ENCODE data around the gene ITGB1BP1.
"Not testable (repeated sequence)": the region's sequence is repeated elsewhere in the genome, so short reads cannot be mapped to it uniquely, and the experiment has no call there.

Gene ITGB1BP1

DNA sequence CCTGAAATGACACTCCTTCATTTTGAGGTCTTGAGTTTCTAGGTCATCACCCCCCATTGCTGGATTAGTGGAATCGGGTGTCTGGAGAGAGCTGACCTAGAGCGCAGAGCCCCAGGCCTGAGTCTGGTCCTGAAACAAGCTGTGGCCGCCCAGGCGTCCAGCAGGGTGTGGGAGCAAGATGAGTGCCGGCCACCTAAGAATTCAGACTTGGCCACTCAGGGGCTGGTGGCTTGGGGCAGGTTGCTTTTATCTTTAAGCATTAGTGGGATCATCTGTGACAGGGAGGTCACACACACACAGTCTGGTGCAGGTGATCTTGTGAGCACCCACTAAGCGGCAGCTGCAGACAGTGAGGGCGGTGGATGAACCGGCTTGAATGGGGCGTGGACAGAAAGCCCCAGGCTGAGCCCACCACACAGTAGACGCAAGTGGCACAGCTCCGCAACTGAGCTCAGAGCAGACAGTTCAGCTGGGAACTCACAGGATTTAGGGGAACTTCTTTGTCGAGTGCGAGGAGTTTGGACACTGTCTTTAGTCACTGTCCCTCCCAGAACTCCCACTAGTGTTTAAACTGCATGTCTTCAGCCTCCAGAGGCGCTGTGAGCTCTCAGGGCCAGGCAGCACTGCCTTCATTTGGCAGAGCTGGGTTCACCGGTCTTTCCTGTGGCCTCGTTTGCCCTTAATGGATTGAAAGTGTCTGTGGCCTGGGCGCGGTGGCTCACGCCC is 21.5 kb downstream of the ITGB1BP1 start:
- H3K4me1 ChIP-seq (ENCODE audit: control insufficient read depth in 1 of 2, insufficient read depth in 2 of 2, low read length in 2 of 2), result no peaks in the 10 kb centered on the region
- no peak overlapping the region for H3K9ac ChIP-seq (ENCODE audit: low read depth in 1 of 2, low read length in 2 of 2)
- H3K9me3 ChIP-seq (ENCODE audit: control insufficient read depth in 1 of 2, low read length in 2 of 2), result no peaks in the 10 kb centered on the region
- no peak overlapping the region for H3K27ac ChIP-seq (ENCODE audit: low read depth, low read length)
- H3K27me3 ChIP-seq (ENCODE audit: control insufficient read depth in 1 of 2, insufficient read depth in 2 of 2, low read length in 2 of 2), result no peaks in the 10 kb centered on the region
- H3K4me3 ChIP-seq (ENCODE audit: low read depth in 1 of 2, low read length in 2 of 2), result no peak overlapping the region
- peaks cover 0 to 39% of the 10 kb centered on the region in 2 donors for H3K36me3 ChIP-seq (ENCODE audit: control insufficient read depth in 1 of 2, insufficient read depth in 2 of 2, low read length in 2 of 2)

DNA sequence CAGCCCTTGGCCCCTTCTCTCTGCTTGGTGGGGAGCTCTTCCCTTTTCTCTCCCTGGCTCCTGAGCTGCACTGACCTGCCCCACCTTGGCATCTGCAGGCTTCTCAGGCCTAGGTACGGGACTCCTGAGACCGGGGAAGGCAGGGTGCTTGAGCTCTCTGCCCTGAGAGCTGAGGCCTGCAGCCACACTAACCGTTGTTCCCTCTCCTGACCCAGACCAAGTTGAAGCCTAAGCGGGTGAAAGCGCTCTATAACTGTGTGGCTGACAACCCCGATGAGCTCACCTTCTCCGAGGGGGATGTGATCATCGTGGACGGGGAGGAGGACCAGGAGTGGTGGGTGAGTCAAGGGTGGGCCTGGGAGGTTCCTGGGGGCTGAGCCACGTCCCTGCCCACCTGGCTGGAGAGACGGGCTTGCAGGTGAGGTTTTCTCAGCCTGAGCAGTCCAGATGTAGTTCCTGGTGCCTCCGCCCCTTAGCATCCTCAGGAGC is 22.2 kb downstream of the ITGB1BP1 start:
- no peaks in the 10 kb centered on the region for H3K4me1 ChIP-seq (ENCODE audit: control insufficient read depth in 1 of 2, insufficient read depth in 2 of 2, low read length in 2 of 2)
- H3K27me3 ChIP-seq (ENCODE audit: control insufficient read depth in 1 of 2, insufficient read depth in 2 of 2, low read length in 2 of 2), result no peaks in the 10 kb centered on the region
- H3K4me3 ChIP-seq (ENCODE audit: low read depth in 1 of 2, low read length in 2 of 2), result no peak overlapping the region
- peaks cover 0 to 39% of the 10 kb centered on the region in 2 donors for H3K36me3 ChIP-seq (ENCODE audit: control insufficient read depth in 1 of 2, insufficient read depth in 2 of 2, low read length in 2 of 2)
- H3K9me3 ChIP-seq (ENCODE audit: control insufficient read depth in 1 of 2, low read length in 2 of 2), result no peaks in the 10 kb centered on the region
- H3K9ac ChIP-seq (ENCODE audit: low read depth in 1 of 2, low read length in 2 of 2), result no peak overlapping the region
- no peak overlapping the region for H3K27ac ChIP-seq (ENCODE audit: low read depth, low read length)

DNA sequence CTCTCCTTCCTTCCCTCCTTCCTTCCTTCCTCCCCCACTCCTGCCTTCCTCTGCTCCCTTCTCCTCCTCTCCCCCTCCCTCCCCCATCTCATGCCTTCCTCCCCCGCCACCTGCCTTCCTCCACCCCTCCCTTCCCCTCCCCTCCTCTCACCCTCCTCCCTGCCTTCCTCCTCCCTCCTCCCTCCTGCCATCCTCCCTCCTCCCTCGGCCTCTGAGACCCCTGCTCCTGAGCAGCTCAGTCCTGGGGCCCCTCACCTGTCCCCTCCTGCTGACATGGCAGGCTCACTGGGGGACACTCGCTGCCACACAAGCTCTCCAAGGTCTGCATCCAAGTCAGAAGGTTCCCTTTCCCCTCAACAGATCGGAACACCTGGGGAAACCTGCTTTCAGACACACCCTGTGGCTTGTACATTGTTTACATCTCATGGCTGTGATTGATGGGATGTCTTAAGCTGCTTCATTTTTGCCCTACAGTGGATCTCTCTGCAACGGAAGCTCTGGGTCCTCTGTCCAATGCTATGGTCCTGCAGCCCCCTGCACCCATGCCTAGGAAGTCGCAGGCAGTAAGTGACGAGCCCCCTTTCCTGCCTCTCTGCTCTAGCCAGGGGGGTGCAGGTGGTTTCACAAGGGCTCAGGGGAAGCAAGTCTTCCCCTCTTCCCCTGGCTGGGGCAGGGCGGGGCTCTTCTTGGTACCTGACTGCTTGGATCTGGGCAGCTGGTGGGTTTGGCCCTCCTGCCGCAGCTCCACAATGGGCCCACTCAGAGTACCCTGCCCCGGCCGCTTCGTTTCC is 22.9 kb downstream of the ITGB1BP1 start:
- H3K9me3 ChIP-seq (ENCODE audit: control insufficient read depth in 1 of 2, low read length in 2 of 2), result no peaks in the 10 kb centered on the region
- no peaks in the 10 kb centered on the region for H3K4me1 ChIP-seq (ENCODE audit: control insufficient read depth in 1 of 2, insufficient read depth in 2 of 2, low read length in 2 of 2)
- H3K4me3 ChIP-seq (ENCODE audit: low read depth in 1 of 2, low read length in 2 of 2), result no peak overlapping the region
- H3K36me3 ChIP-seq (ENCODE audit: control insufficient read depth in 1 of 2, insufficient read depth in 2 of 2, low read length in 2 of 2), result peaks cover 0 to 38% of the 10 kb centered on the region in 2 donors
- H3K27me3 ChIP-seq (ENCODE audit: control insufficient read depth in 1 of 2, insufficient read depth in 2 of 2, low read length in 2 of 2), result no peaks in the 10 kb centered on the region
- no peak overlapping the region for H3K27ac ChIP-seq (ENCODE audit: low read depth, low read length)
- no peak overlapping the region for H3K9ac ChIP-seq (ENCODE audit: low read depth in 1 of 2, low read length in 2 of 2)

DNA sequence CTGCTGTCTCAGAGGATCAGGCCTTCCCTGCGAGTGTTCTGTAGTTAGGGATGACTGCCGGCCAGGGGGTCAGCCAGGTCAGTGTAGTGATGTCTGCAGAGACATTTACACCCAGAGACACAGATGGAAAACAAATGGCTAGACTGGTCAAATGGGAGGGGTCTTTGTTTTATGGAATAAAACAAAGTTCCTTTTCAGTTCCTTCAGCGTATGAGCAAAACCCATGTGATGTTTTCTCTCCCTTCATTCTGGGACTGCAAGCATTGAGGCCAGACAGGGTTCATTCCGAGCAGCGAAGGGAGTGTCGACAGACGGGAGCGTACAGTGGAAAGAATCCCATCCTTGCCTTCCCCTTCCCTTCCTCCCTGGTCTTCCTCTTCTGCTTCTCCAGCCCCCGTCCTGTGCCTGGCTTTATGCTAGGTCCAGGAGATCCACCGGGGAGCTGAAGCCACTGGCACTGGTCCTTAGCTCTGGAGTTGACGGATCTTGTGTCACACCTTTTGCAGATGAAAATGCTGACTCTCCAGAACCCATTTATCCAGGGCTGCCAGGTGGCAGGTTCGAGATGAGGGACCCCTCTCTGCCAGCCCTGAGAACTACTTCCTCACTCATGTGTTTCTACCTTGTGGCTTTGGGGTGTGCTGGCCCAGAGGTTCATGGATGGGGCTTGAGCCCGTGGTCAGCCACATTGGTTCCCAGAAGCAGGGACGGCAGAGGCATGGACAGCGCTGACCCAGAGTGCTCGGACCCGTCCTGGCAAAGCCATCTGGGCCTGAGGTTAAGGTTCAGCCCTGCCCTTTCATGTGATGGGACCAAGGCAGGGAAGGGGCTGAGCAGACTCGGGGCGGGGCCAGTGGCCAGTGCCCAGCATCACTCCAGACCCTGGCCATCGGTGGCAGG is 24.2 kb downstream of the ITGB1BP1 start:
- H3K4me1 ChIP-seq (ENCODE audit: control insufficient read depth in 1 of 2, insufficient read depth in 2 of 2, low read length in 2 of 2), result no peaks in the 10 kb centered on the region
- no peaks in the 10 kb centered on the region for H3K9me3 ChIP-seq (ENCODE audit: control insufficient read depth in 1 of 2, low read length in 2 of 2)
- H3K9ac ChIP-seq (ENCODE audit: low read depth in 1 of 2, low read length in 2 of 2), result no peak overlapping the region
- H3K27me3 ChIP-seq (ENCODE audit: control insufficient read depth in 1 of 2, insufficient read depth in 2 of 2, low read length in 2 of 2), result no peaks in the 10 kb centered on the region
- H3K27ac ChIP-seq (ENCODE audit: low read depth, low read length), result no peak overlapping the region
- H3K4me3 ChIP-seq (ENCODE audit: low read depth in 1 of 2, low read length in 2 of 2), result no peak overlapping the region
- peaks cover 0 to 45% of the 10 kb centered on the region in 2 donors for H3K36me3 ChIP-seq (ENCODE audit: control insufficient read depth in 1 of 2, insufficient read depth in 2 of 2, low read length in 2 of 2)

DNA sequence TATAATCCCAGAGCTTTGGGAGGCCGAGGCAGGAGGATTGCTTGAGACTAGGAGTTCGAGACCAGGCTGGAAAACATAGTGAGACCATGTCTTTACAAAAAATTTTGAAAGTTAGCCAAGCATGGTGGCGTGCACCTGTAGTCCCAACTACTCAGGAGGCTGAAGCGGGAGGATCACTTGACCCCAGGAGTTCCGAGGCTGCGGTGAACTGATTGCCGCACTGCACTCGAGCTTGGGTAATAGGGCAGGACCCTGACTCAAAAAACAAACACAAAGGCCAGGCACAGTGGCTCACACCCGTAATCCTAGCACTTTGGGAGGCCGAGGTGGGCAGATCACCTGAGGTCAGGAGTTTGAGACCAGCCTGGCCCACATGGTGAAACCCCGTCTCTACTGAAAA is 25.1 kb downstream of the ITGB1BP1 start:
- not testable (repeated sequence) for H3K27me3 ChIP-seq (ENCODE audit: control insufficient read depth in 1 of 2, insufficient read depth in 2 of 2, low read length in 2 of 2); H3K27ac ChIP-seq (ENCODE audit: low read depth, low read length); H3K4me3 ChIP-seq (ENCODE audit: low read depth in 1 of 2, low read length in 2 of 2); H3K4me1 ChIP-seq (ENCODE audit: control insufficient read depth in 1 of 2, insufficient read depth in 2 of 2, low read length in 2 of 2); H3K9ac ChIP-seq (ENCODE audit: low read depth in 1 of 2, low read length in 2 of 2); H3K9me3 ChIP-seq (ENCODE audit: control insufficient read depth in 1 of 2, low read length in 2 of 2)
- peaks cover 0 to 40% of the 10 kb centered on the region in 2 donors for H3K36me3 ChIP-seq (ENCODE audit: control insufficient read depth in 1 of 2, insufficient read depth in 2 of 2, low read length in 2 of 2)

DNA sequence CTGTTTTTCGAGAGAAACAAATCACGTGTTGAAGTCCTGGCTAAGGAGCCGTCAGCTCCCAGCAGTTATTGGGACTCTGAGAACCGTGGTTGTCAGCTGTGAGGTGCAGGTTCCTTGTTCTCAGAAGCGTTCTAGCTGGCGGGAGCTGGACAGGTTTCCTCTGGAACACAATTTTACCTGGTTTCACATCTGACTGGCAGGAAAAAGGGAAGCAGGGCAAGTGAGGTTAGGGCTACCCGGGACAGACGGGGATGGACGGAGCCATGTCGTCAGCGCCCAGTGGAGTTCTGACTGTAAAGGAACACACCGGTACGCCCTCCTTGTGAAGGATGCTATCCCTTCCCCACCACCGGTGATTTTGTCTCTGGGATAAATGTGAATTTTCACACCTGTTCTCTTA is 26.1 kb downstream of the ITGB1BP1 start:
- no peaks in the 10 kb centered on the region for H3K27me3 ChIP-seq (ENCODE audit: control insufficient read depth in 1 of 2, insufficient read depth in 2 of 2, low read length in 2 of 2)
- peaks cover 0 to 40% of the 10 kb centered on the region in 2 donors for H3K36me3 ChIP-seq (ENCODE audit: control insufficient read depth in 1 of 2, insufficient read depth in 2 of 2, low read length in 2 of 2)
- H3K4me3 ChIP-seq (ENCODE audit: low read depth in 1 of 2, low read length in 2 of 2), result no peak overlapping the region
- H3K27ac ChIP-seq (ENCODE audit: low read depth, low read length), result no peak overlapping the region
- no peaks in the 10 kb centered on the region for H3K9me3 ChIP-seq (ENCODE audit: control insufficient read depth in 1 of 2, low read length in 2 of 2)
- H3K4me1 ChIP-seq (ENCODE audit: control insufficient read depth in 1 of 2, insufficient read depth in 2 of 2, low read length in 2 of 2), result no peaks in the 10 kb centered on the region
- no peak overlapping the region for H3K9ac ChIP-seq (ENCODE audit: low read depth in 1 of 2, low read length in 2 of 2)

DNA sequence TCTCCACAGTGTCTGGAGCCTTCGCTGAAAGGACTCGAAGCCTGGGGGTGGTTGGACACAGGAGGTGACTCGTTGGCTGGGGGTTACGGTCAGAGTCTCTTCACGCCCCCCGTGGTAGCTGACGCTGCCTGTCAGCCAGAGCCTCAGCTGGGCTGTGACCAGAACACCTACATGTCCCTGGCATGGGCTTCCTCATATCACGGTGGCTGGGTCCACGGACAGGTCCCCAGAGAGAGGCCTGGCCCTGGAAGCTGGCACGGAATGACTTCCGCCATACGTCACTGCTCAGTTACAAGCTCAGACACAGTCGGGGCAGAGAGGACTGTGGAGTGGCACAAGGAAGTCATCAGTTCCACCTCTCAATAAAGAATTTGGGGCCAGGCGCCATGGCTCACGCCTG is 28.5 kb downstream of the ITGB1BP1 start:
- peaks cover 3 to 43% of the 10 kb centered on the region in 2 donors for H3K36me3 ChIP-seq (ENCODE audit: control insufficient read depth in 1 of 2, insufficient read depth in 2 of 2, low read length in 2 of 2)
- no peaks in the 10 kb centered on the region for H3K27me3 ChIP-seq (ENCODE audit: control insufficient read depth in 1 of 2, insufficient read depth in 2 of 2, low read length in 2 of 2)

DNA sequence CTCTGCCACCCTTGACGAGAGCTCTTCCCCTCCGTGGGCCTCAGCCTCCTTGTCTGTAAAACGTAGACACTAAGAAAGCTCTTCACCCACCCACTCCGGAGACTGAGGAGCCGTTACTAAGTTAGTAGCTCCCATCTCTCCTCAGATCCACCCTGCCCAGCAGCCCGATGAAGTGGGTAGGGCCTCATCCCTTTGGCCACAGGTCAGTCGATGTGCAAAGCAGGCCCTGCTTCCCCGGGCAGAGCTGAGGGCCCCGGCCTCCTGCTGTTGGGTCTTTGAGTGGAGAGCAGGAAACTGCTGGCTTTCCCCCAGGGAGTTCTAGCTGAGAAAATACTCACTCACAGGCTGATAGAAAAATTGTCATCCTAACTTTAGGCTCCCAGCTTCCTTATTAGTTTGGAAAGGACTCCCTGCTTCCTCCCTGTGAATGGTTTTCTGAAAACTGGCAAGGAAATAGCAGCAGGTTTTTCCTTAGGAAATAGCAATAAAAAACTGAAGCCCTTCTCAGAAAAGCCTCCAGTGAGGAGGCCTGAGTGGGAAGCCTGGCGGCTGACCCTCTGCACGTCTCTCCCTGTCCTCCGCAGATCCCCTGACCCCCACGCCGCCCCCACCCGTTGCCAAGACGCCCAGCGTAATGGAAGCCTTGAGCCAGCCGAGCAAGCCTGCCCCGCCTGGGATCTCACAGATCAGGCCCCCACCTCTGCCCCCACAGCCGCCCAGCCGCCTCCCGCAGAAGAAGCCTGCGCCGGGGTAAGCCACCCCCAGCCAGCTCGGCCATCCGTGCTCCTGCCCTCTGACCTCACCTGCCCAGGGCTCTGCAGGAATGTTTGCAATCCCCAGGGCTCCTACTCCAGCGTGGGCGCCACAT is 30.2 kb downstream of the ITGB1BP1 start:
- Histone ChIP-seq H3K9ac (ENCODE audit: low read depth in 1 of 2, low read length in 2 of 2) (no peak overlapping the region), H3K4me1 (ENCODE audit: control insufficient read depth in 1 of 2, insufficient read depth in 2 of 2, low read length in 2 of 2) (no peaks in the 10 kb centered on the region), H3K36me3 (ENCODE audit: control insufficient read depth in 1 of 2, insufficient read depth in 2 of 2, low read length in 2 of 2) (peaks cover 10 to 59% of the 10 kb centered on the region in 2 donors), H3K27ac (ENCODE audit: low read depth, low read length) (no peak overlapping the region), H3K27me3 (ENCODE audit: control insufficient read depth in 1 of 2, insufficient read depth in 2 of 2, low read length in 2 of 2) (no peaks in the 10 kb centered on the region), H3K9me3 (ENCODE audit: control insufficient read depth in 1 of 2, low read length in 2 of 2) (no peaks in the 10 kb centered on the region), H3K4me3 (ENCODE audit: low read depth in 1 of 2, low read length in 2 of 2) (no peak overlapping the region)

More for the DNA sequence above, 28.5 kb downstream of the ITGB1BP1 start:
- no peaks in the 10 kb centered on the region for H3K4me1 ChIP-seq (ENCODE audit: control insufficient read depth in 1 of 2, insufficient read depth in 2 of 2, low read length in 2 of 2)
- H3K9ac ChIP-seq (ENCODE audit: low read depth in 1 of 2, low read length in 2 of 2), result no peak overlapping the region
- H3K4me3 ChIP-seq (ENCODE audit: low read depth in 1 of 2, low read length in 2 of 2), result no peak overlapping the region
- no peaks in the 10 kb centered on the region for H3K9me3 ChIP-seq (ENCODE audit: control insufficient read depth in 1 of 2, low read length in 2 of 2)
- H3K27ac ChIP-seq (ENCODE audit: low read depth, low read length), result no peak overlapping the region

DNA sequence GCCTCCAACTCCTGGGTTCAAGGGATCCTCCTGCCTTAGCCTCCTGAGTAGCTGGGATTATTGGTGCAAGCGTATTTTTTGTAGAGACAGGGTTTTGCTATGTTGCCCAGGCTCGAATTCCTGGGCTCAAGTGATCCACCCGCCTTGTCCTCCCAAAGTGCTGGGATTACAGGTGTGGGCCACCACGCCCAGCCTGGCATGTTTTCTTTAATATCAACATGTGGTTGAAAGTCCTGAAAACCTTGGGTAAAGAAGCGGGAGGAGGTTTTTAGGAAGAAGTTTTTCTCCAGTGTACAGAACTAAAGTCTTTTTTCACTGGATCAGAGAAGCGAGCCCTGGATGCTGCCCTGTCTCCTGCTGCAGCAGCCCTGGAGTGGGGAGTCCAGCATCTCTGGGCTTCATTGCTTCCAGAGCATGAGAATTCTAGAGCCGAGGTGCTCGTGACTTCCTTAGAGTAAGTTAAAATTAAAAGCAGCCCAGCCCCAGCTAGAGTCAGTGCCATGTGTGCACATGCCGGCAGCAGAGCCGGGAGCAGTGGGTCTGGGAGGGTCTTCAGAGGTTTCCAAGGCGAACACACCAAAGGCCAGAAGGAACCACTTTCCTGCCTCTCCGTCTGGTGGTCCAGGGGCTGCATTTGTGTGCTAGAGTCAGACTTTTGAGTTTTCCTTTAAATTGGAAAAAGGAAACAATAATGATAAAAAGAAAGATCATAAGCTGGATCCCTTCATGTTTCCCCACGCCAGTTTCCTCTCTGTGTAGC is 31.2 kb downstream of the ITGB1BP1 start:
- Histone ChIP-seq H3K4me1 (ENCODE audit: control insufficient read depth in 1 of 2, insufficient read depth in 2 of 2, low read length in 2 of 2) (no peaks in the 10 kb centered on the region), H3K9ac (ENCODE audit: low read depth in 1 of 2, low read length in 2 of 2) (no peak overlapping the region), H3K27me3 (ENCODE audit: control insufficient read depth in 1 of 2, insufficient read depth in 2 of 2, low read length in 2 of 2) (no peaks in the 10 kb centered on the region), H3K36me3 (ENCODE audit: control insufficient read depth in 1 of 2, insufficient read depth in 2 of 2, low read length in 2 of 2) (peaks cover 10 to 66% of the 10 kb centered on the region in 2 donors), H3K4me3 (ENCODE audit: low read depth in 1 of 2, low read length in 2 of 2) (no peak overlapping the region), H3K9me3 (ENCODE audit: control insufficient read depth in 1 of 2, low read length in 2 of 2) (no peaks in the 10 kb centered on the region), H3K27ac (ENCODE audit: low read depth, low read length) (no peak overlapping the region)

All from duodenal mucosa (tissue), 2 donors.